B cell (primary cell): ENCODE measurements around the gene IMPDH2. TPM values are rescaled to one million over a fixed set of nuclear protein-coding genes. Genes with fewer than 3 reads are reported as not detected.

ENCODE experiments used
- ATAC-seq: fragments of 200-7000 bp; cut with Tn5 transposase; one replicate; pipeline ENCODE4 v1.10.0; 2021; ENCODE audit warnings: low read depth, mild to moderate bottlenecking, moderate number of reproducible peaks, moderate library complexity
- CTCF ChIA-PET: fragments of 350-600 bp; sonication (Branson Sonifier 250); formaldehyde crosslinking; loops from one replicate; lab custom pipeline; 2021; ENCODE audit warnings: antibody characterized with exemption, inconsistent platforms; lab: Charles Lee
- POLR2A ChIA-PET: fragments of 350-600 bp; sonication (Branson Sonifier 250); formaldehyde crosslinking; loops from one replicate; lab custom pipeline; 2021; ENCODE audit warnings: antibody characterized with exemption; lab: Charles Lee
- DNase-seq: peaks from one replicate; pipeline ENCODE4 v3.0.0; 2013
- H2AFZ ChIP-seq: 2 replicates; pipeline ENCODE4 v1.6.1; 2012; ENCODE audit warnings: mild to moderate bottlenecking, low read depth, low read length; ENCODE audit not compliant: insufficient read depth, poor library complexity, severe bottlenecking
- H3K27ac ChIP-seq, 2 donors: 1 replicate in 1 of 2; 2 replicates in 1 of 2; pipeline ENCODE4 v1.5.1; 2012 to 2013; ENCODE audit warnings: low read length in 2 of 2, mild to moderate bottlenecking in 2 of 2, moderate library complexity in 1 of 2
- H3K27me3 ChIP-seq, 4 experiments: fragments of 200-600 bp in 1 of 4; sonication (generic) in 1 of 4; replicated peaks in 1 of 4; 1 replicate in 2 of 4; 2 replicates in 2 of 4; pipeline versions ENCODE4 v1.6.1 to v1.7.0; 2013 to 2016; ENCODE audit warnings: low read length in 3 of 4, mild to moderate bottlenecking in 2 of 4, mixed read lengths in 1 of 4, moderate library complexity in 1 of 4; ENCODE audit not compliant: insufficient read depth in 4 of 4, control insufficient read depth in 3 of 4; ENCODE audit errors: control extremely low read depth in 1 of 4
- H3K36me3 ChIP-seq, 2 experiments: replicated peaks in 1 of 2; 1 replicate in 1 of 2; 2 replicates in 1 of 2; pipeline versions ENCODE4 v1.6.1 to v1.7.1; 2013; ENCODE audit warnings: low read length in 1 of 2; ENCODE audit not compliant: insufficient read depth in 2 of 2, control insufficient read depth in 1 of 2; ENCODE audit errors: control extremely low read depth in 1 of 2, extremely low read depth in 1 of 2
- H3K4me1 ChIP-seq, 2 donors: fragments of 200-600 bp in 1 of 2; sonication (generic) in 1 of 2; 1 replicate in 1 of 2; 2 replicates in 1 of 2; pipeline versions ENCODE4 v1.5.1 to v1.6.1; 2013 to 2017; ENCODE audit warnings: low read length in 2 of 2; ENCODE audit not compliant: control insufficient read depth in 2 of 2, insufficient read depth in 2 of 2
- H3K4me2 ChIP-seq: replicated peaks from 2 replicates; pipeline ENCODE3; 2012; ENCODE audit warnings: mild to moderate bottlenecking, low read depth, low read length; ENCODE audit not compliant: poor library complexity, severe bottlenecking
- H3K4me3 ChIP-seq, 5 experiments: fragments of 200-600 bp in 1 of 5; sonication (generic) in 1 of 5; 1 replicate in 3 of 5; 2 replicates in 2 of 5; pipeline versions ENCODE4 v1.5.1 to v1.7.0; 2011 to 2016; ENCODE audit warnings: low read length in 4 of 5, mild to moderate bottlenecking in 4 of 5, low read depth in 2 of 5, control low read depth in 1 of 5, moderate library complexity in 1 of 5; ENCODE audit not compliant: insufficient read depth in 1 of 5; ENCODE audit errors: control extremely low read depth in 1 of 5, extremely low read depth in 1 of 5
- H3K79me2 ChIP-seq: fragments of 200-600 bp; sonication (generic); one replicate; pipeline ENCODE4 v1.6.0; 2016; ENCODE audit warnings: low read length; ENCODE audit not compliant: control insufficient read depth, insufficient read depth
- H3K9ac ChIP-seq: fragments of 200-600 bp; sonication (generic); 2 replicates; pipeline ENCODE4 v1.6.1; 2017; ENCODE audit warnings: mild to moderate bottlenecking, low read length, moderate library complexity
- H3K9me3 ChIP-seq, 3 donors: one replicate each; pipeline versions ENCODE4 v1.6.1 to v1.7.1; 2013; ENCODE audit warnings: low read length in 2 of 3; ENCODE audit not compliant: control insufficient read depth in 2 of 3, insufficient read depth in 1 of 3; ENCODE audit errors: control extremely low read depth in 1 of 3
- H4K20me1 ChIP-seq: 2 replicates; pipeline ENCODE4 v1.6.0; 2012; ENCODE audit warnings: mild to moderate bottlenecking, low read length; ENCODE audit not compliant: insufficient read depth, control insufficient read depth, poor library complexity, severe bottlenecking
- H3K27ac Mint-ChIP-seq: one replicate; pipeline ENCODE4 v1.8.0; 2021; ENCODE audit warnings: mixed read lengths
- H3K27me3 Mint-ChIP-seq: one replicate; pipeline ENCODE4 v1.8.0; 2021; ENCODE audit warnings: mixed read lengths
- H3K4me1 Mint-ChIP-seq: one replicate; pipeline ENCODE4 v1.8.0; 2021; ENCODE audit warnings: mixed read lengths
- H3K4me3 Mint-ChIP-seq: one replicate; pipeline ENCODE4 v1.8.0; 2021; ENCODE audit warnings: mixed read lengths
- H3K9me3 Mint-ChIP-seq: one replicate; pipeline ENCODE4 v1.8.0; 2022; ENCODE audit warnings: mixed read lengths; ENCODE audit not compliant: insufficient read depth
- EZH2 ChIP-seq: IDR thresholded peaks from 2 replicates; pipeline ENCODE4 v1.6.1; 2012; ENCODE audit warnings: borderline replicate concordance, low read depth, mild to moderate bottlenecking, moderate library complexity, low read length; ENCODE audit not compliant: insufficient read depth, poor library complexity, severe bottlenecking
- WGBS: methylation state at CpG from one replicate; pipeline ENCODE4 v1.1.5; 2013; ENCODE audit warnings: missing lambda C conversion rate; ENCODE audit not compliant: insufficient coverage; 5-methylcytosine and 5-hydroxymethylcytosine counted together
- intact Hi-C: fragments of 100-400 bp; cut with micrococcal nuclease; formaldehyde crosslinking; loops from one replicate; pipeline ENCODE4 v1.10.0; 2022
- polyA plus RNA-seq: library from polyadenylated mRNA; depleted of rRNA; stranded (reverse); fragments of >200 nt; gene quantifications from 2 replicates; pipeline ENCODE4 v1.2.3, GENCODE V29; 2012
- total RNA-seq, 2 donors: library from RNA; stranded (reverse); fragments of 120-200 nt in 1 of 2; gene quantifications; 1 replicate in 1 of 2; 2 replicates in 1 of 2; pipeline versions ENCODE4 v1.2.3 to v1.2.4, GENCODE V29; 2013 to 2022
- TF ChIP-seq, protein P1 (sequence below): fragments of 200-600 bp; IDR thresholded peaks from one replicate; pipeline ENCODE4 v1.8.0; 2022; ENCODE audit warnings: antibody characterized with exemption, mild to moderate bottlenecking

The IMPDH2 gene
- total and polyA plus RNA-seq, 2 donors (not counting 1 experiment from before 2014, with no cell fraction given): 171 to 193 TPM

DNA sequence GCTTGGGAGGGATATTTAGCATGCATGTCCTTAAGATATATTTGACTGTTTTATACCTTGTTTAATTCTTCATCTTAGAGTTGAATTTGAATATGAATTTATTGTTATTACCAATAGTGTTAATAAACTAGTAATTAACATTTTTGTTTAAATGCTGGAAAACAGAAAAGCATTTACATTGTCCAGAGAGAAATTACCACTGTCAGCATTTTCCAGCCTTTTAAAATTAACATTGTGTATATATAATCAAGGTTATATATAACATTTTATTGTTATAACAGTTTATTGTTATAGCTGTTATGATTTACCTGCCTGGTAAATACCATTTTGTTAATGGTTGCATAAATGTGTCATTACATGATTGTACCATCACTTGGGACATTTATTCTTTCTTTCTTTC, 47.2 kb downstream of the IMPDH2 start:
- no peaks in the 10 kb centered on the region for H3K9me3 Mint-ChIP-seq
- no peaks in the 10 kb centered on the region for H3K4me1 Mint-ChIP-seq
- intact Hi-C loops: no loop called here
- H3K4me3 Mint-ChIP-seq: no peak overlapping the region
- CTCF ChIA-PET: interaction anchor here (0.6 kb wide), 1 partner anchor 1244 kb away, joined by 3 read pairs; no protein-coding TSS in a partner anchor
- H3K27me3 Mint-ChIP-seq: no peaks in the 10 kb centered on the region
- Histone ChIP-seq H3K79me2 (no peaks in the 10 kb centered on the region), H3K4me2 (no peak overlapping the region), H3K4me3 (no peak overlapping the region), H2AFZ (no peak overlapping the region), H3K9ac (no peak overlapping the region), H3K4me1 (no peaks in the 10 kb centered on the region), H3K27me3 (no peaks in the 10 kb centered on the region), H3K9me3 (no peaks in the 10 kb centered on the region), H4K20me1 (no peaks in the 10 kb centered on the region), H3K27ac (no peak overlapping the region), H3K36me3 (peaks cover 1 to 66% of the 10 kb centered on the region in 2 experiments)
- DNase-seq (no peak), ATAC-seq (no peak)
- TF ChIP-seq EZH2: no peak
- TF ChIP-seq, protein P1, sequence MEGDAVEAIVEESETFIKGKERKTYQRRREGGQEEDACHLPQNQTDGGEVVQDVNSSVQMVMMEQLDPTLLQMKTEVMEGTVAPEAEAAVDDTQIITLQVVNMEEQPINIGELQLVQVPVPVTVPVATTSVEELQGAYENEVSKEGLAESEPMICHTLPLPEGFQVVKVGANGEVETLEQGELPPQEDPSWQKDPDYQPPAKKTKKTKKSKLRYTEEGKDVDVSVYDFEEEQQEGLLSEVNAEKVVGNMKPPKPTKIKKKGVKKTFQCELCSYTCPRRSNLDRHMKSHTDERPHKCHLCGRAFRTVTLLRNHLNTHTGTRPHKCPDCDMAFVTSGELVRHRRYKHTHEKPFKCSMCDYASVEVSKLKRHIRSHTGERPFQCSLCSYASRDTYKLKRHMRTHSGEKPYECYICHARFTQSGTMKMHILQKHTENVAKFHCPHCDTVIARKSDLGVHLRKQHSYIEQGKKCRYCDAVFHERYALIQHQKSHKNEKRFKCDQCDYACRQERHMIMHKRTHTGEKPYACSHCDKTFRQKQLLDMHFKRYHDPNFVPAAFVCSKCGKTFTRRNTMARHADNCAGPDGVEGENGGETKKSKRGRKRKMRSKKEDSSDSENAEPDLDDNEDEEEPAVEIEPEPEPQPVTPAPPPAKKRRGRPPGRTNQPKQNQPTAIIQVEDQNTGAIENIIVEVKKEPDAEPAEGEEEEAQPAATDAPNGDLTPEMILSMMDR: no peak
- POLR2A ChIA-PET: no interaction called here
- H3K27ac Mint-ChIP-seq: no peak overlapping the region

DNA sequence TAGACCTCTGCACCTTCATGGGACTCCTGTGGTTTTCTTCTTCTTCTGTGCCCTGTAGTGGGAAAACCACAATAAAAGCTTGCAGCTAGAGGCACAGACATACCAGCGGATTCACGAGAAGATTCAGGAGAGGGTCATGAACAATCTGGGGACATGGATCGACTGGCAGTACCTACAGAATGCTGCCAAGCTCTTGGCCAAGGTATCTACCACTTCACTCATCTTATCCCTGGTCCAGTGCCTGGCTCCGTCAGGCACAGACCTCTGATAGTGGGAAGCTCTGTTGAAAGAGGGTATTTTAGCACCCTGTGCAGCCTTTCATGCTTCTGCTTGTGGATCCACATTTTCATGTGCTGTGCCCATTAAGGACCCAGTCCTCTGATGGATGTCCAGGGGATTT, 48.9 kb downstream of the IMPDH2 start:
- Histone ChIP-seq H3K27ac (no peak overlapping the region), H3K27me3 (no peaks in the 10 kb centered on the region), H3K4me1 (no peaks in the 10 kb centered on the region), H3K9ac (no peak overlapping the region), H3K4me3 (no peak overlapping the region), H3K9me3 (no peaks in the 10 kb centered on the region), H2AFZ (no peak overlapping the region), H3K36me3 (peaks cover 1 to 70% of the 10 kb centered on the region in 2 experiments), H3K79me2 (no peaks in the 10 kb centered on the region), H3K4me2 (no peak overlapping the region), H4K20me1 (no peaks in the 10 kb centered on the region)
- DNase-seq (no peak), ATAC-seq (no peak)
- WGBS: 100% methylated on average over 3 of the region's 4 CpGs
- Mint-ChIP-seq H3K27ac (no peak overlapping the region), H3K27me3 (no peaks in the 10 kb centered on the region), H3K9me3 (no peaks in the 10 kb centered on the region), H3K4me1 (no peaks in the 10 kb centered on the region), H3K4me3 (no peak overlapping the region)
- no peak for TF ChIP-seq EZH2
- TF ChIP-seq, protein P1: no peak
- intact Hi-C loops: no loop called here
- CTCF ChIA-PET: interaction anchor here (0.7 kb wide), 1 partner anchor 292 kb away, joined by 3 read pairs; no protein-coding TSS in a partner anchor
- POLR2A ChIA-PET: no interaction called here
